Activated CD4-positive, CD25-positive, alpha-beta regulatory T cell treated with anti-CD3 and anti-CD28 coated beads, Interleukin-2, amount 50 U/mL, for 24 hours (primary cell): ENCODE data around the gene PAPLN.
A peak's percentile ranks its signal among the peaks of the same experiment; 100 is the strongest.
"Not testable (repeated sequence)": the region's sequence is repeated elsewhere in the genome, so short reads cannot be mapped to it uniquely, and the experiment has no call there.

Experiments used
- ATAC-seq, 2 donors: fragments of 150-1000 bp; cut with Tn5 transposase; one replicate each; pipeline ENCODE4 v1.10.0; 2021; ENCODE audit warnings: mild to moderate bottlenecking in 1 of 2, moderate library complexity in 1 of 2

PAPLN gene

GRCh38 chr14:73237219-73237785 lies at the start of gene PAPLN:
TSS of gene PAPLN (plus strand) at chr14:73237506. CDS start at chr14:73239779, 2,273 bp downstream.
- no peak for ATAC-seq

- ATAC-seq, result no peak
Measured at GRCh38 chr14:73188501-73188911, 48.8 kb upstream of the PAPLN start.

GRCh38 chr14:73189651-73190050 lies 47.7 kb upstream of the PAPLN start:
- ATAC-seq, result no peak

GRCh38 chr14:73191441-73191840 lies 45.9 kb upstream of the PAPLN start:
- no peak for ATAC-seq

- not testable (repeated sequence) for ATAC-seq
Measured at GRCh38 chr14:73194306-73194705, 43.0 kb upstream of the PAPLN start.

GRCh38 chr14:73198253-73198652 lies 39.1 kb upstream of the PAPLN start:
- no peak for ATAC-seq

- no peak for ATAC-seq
Measured at GRCh38 chr14:73203527-73203926, 33.8 kb upstream of the PAPLN start.

GRCh38 chr14:73207615-73208014 lies 29.7 kb upstream of the PAPLN start:
- ATAC-seq, result no peak

- no peak for ATAC-seq
Measured at GRCh38 chr14:73208390-73208789, 28.9 kb upstream of the PAPLN start.

GRCh38 chr14:73208846-73209245 lies 28.5 kb upstream of the PAPLN start:
- ATAC-seq, result no peak

- no peak for ATAC-seq
Measured at GRCh38 chr14:73209953-73210352, 27.4 kb upstream of the PAPLN start.

GRCh38 chr14:73211251-73212040 lies 25.9 kb upstream of the PAPLN start:
- no peak for ATAC-seq

GRCh38 chr14:73216030-73216429 lies 21.3 kb upstream of the PAPLN start:
- ATAC-seq, result no peak

- ATAC-seq, result no peak
Measured at GRCh38 chr14:73217411-73217810, 19.9 kb upstream of the PAPLN start.

GRCh38 chr14:73220061-73220460 lies 17.2 kb upstream of the PAPLN start:
- no peak for ATAC-seq

GRCh38 chr14:73220634-73221033 lies 16.7 kb upstream of the PAPLN start:
- ATAC-seq, result no peak

- peak; percentile 6 to 10 for ATAC-seq
Measured at GRCh38 chr14:73221945-73222344, 15.4 kb upstream of the PAPLN start.

- peak; percentile 77 to 81 for ATAC-seq
Measured at GRCh38 chr14:73223049-73223448, 14.3 kb upstream of the PAPLN start.

GRCh38 chr14:73225496-73225895 lies 11.8 kb upstream of the PAPLN start:
- no peak for ATAC-seq

GRCh38 chr14:73227812-73228781 lies 9.2 kb upstream of the PAPLN start:
- no peak for ATAC-seq

- no peak for ATAC-seq
Measured at GRCh38 chr14:73230051-73230450, 7.3 kb upstream of the PAPLN start.

GRCh38 chr14:73231981-73232851 lies 5.1 kb upstream of the PAPLN start:
- peak; percentile 13 to 20 for ATAC-seq
